ENCODE results near the gene SYDE1. TPM values are rescaled to one million over a fixed set of nuclear protein-coding genes. Genes with fewer than 3 reads are reported as not detected.
A peak's percentile ranks its signal among the peaks of the same experiment; 100 is the strongest.

The SYDE1 gene
- total and polyA plus RNA-seq, 10 of the 15 experiments (the other 5 are each of a cell fraction or from before 2014, with no cell fraction given), result not detected

GRCh38 chr19:15125232-15126067, 18.2 kb downstream of the SYDE1 start:
- intact Hi-C loops (cut with micrococcal nuclease; ENCODE audit: unreplicated experiment) (no loop called here), in situ Hi-C loops (cut with MboI) (no loop called here)
- CTCF ChIA-PET, result interaction anchor here (0.9 to 2.9 kb wide), 8 partner anchors 24 to 916 kb away, joined by 3 to 21 read pairs (median 5); no protein-coding TSS in a partner anchor
- SMC1A ChIA-PET (ENCODE audit: uncharacterized antibody, unreplicated experiment), result interaction anchor here (0.5 to 1.9 kb wide), 4 partner anchors 11 to 915 kb away, joined by 3 to 8 read pairs (median 5); no protein-coding TSS in a partner anchor
- WGBS (ENCODE audit: insufficient coverage, insufficient replicate concordance, low lambda C conversion rate, missing lambda C conversion rate), result 1% methylated on average over 61 of the region's 61 CpGs
- Histone ChIP-seq H3K79me2 (ENCODE audit: control insufficient read depth, insufficient read depth, low read length) (peaks cover 7% of the 10 kb centered on the region), H4K20me1 (ENCODE audit: control insufficient read depth, insufficient read depth) (no peaks in the 10 kb centered on the region), H2AFZ (ENCODE audit: control insufficient read depth, low read depth, low read length) (peak overlapping the region; percentile 96), H3K4me2 (ENCODE audit: control insufficient read depth, insufficient read depth) (peak overlapping the region; percentile 79), H3K9ac (ENCODE audit: control insufficient read depth, insufficient read depth, low read length) (peak overlapping the region; percentile 69), H3K4me1 (ENCODE audit: control insufficient read depth, insufficient read depth, low read length) (peaks cover 6% of the 10 kb centered on the region), H3K27me3 (replicated peaks in 1 of 2; ENCODE audit: control insufficient read depth in 2 of 2, insufficient read depth in 2 of 2, low read length in 1 of 2) (no peaks in the 10 kb centered on the region), H3K36me3 (ENCODE audit: control insufficient read depth in 2 of 2, insufficient read depth in 2 of 2, low read length in 1 of 2) (peaks cover 0 to 1% of the 10 kb centered on the region in 2 experiments; a peak in 2 of 4 replicates), H3K27ac (ENCODE audit: control insufficient read depth, insufficient read depth) (peak overlapping the region; percentile 76), H3K4me3 (peak overlapping the region; percentile 82), H3K9me3 (replicated peaks; ENCODE audit: control insufficient read depth, insufficient read depth, low read length) (no peaks in the 10 kb centered on the region)
- ATAC-seq, result peak; percentile 96
- DNase-seq (ENCODE audit: low read depth, low spot score), result peak; percentile 93
- TSS peak; percentile 69 for BruUV-seq (replicated peaks)
- RAD21 ChIA-PET (ENCODE audit: unreplicated experiment), result no interaction called here
- FAIRE-seq, result peak; percentile 93
- POLR2A ChIA-PET, result interaction anchor here (0.5 to 1.5 kb wide), 2 partner anchors 254 to 1037 kb away, joined by 3 read pairs; partner anchors contain the start of gene AKAP8
- TF ChIP-seq YY1 (IDR thresholded peaks at IDR 0.05; ENCODE audit: low read depth, low read length), result peak; percentile 77
- peak; percentile 95 for TF ChIP-seq ZBTB4 (CRISPR knock-in tag; IDR thresholded peaks at IDR 0.05)
- no peak for TF ChIP-seq JUNB (IDR thresholded peaks at IDR 0.05)
- TF ChIP-seq BHLHE40 (IDR thresholded peaks at IDR 0.05; ENCODE audit: borderline replicate concordance in 1 of 2, low read depth in 2 of 2, low read length in 1 of 2), result peak; percentile 94 to 99
- 0 out of 2 replicates have a peak, but pooled peaks have one; percentile 33 for TF ChIP-seq TCF12 (IDR thresholded peaks at IDR 0.05; ENCODE audit: low read depth, low read length)
- TF ChIP-seq TARDBP (IDR thresholded peaks at IDR 0.05; ENCODE audit: borderline replicate concordance), result no peak
- TF ChIP-seq ZNF274 (IDR thresholded peaks at IDR 0.05; ENCODE audit: insufficient read depth, insufficient read length), result no peak
- peak; percentile 69 for TF ChIP-seq MEF2B (IDR thresholded peaks at IDR 0.05; ENCODE audit: partially characterized antibody, poor library complexity, severe bottlenecking)
- no peak for TF ChIP-seq JUND (IDR thresholded peaks at IDR 0.05; ENCODE audit: low read depth, low read length)
- TF ChIP-seq NFYB (IDR thresholded peaks at IDR 0.05; ENCODE audit: insufficient read depth, low read depth, low read length), result peak; percentile 97
- TF ChIP-seq USF1 (IDR thresholded peaks at IDR 0.05; ENCODE audit: borderline replicate concordance, extremely low read length, insufficient read depth, low read depth, low read length), result peak; percentile 97
- peak; percentile 95 for TF ChIP-seq IKZF1 (conservative IDR thresholded peaks at IDR 0.05)
- TF ChIP-seq POLR2AphosphoS2 (IDR thresholded peaks at IDR 0.05; ENCODE audit: low read depth, low read length), result peak; percentile 25
